AG08395 (cell line): ENCODE data around the gene RPRM.
"Not testable (repeated sequence)": the region's sequence is repeated elsewhere in the genome, so short reads cannot be mapped to it uniquely, and the experiment has no call there.

Experiments used
- DNase-seq: peaks from one replicate; pipeline ENCODE4 v3.0.0; 2012; ENCODE audit warnings: mixed read lengths, low spot score

The RPRM gene

GRCh38 chr2:153455861-153456260 is 22.7 kb downstream of the RPRM start:
- DNase-seq, result no peak

DNA sequence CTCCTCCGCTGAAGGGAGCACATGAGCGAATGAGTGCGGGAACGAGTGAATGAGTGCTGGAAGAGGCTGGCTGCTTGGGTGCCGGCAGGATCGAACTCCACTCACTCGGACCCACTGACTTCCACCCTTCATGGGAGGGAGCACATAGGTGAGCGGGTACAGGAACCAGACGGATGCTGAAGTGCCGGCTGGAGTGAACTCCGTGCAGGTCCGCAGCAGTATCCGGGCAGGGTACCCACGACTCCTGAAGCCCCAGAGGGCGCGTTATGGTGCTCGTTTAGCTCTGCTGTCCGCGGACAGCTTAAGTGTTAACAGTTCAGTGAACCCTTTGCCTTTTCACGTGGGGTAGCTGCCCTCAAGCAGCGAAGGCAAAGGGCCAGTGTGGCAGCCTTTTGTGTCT is 23.2 kb downstream of the RPRM start:
- DNase-seq, result no peak

DNA sequence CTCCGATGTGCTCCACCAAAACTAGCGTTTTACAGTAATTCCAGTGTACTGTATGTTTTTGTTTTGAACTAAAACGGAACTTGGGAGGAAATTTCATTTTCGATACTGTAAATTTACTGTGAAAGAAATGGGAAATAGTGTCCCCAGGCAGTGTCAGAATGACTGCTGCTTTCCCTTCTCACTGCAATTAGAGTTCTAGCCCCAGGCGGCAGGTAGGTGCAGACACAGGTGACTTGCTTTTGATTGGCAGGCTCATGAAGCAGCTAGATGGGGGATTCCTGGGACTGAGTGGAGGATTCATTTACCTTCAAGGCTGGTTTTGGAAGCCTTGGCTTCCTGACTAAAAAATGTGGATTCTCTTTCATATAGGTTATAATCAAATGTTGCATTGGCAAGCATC is 27.0 kb downstream of the RPRM start:
- DNase-seq, result no peak

DNA sequence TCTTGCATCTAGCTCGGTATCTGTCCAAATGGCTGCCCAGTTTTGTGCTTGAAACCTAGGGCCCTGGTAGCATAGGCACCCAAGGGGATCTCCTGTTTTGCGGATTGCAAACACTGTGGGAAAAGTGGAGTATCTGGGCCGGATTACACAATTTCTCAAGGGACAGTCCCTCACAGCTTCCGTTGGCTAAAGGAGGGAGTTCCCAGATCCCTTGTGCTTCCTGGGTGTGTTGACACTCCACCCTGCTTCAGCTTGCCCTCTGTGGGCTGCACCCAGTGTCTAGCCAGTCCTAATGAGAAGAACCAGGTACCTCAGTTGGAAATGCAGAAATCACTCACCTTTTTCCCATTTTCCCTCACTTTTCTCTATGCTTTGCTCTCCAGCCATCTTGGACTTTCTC is 35.5 kb downstream of the RPRM start:
- no peak for DNase-seq

GRCh38 chr2:153442616-153443015 is 35.9 kb downstream of the RPRM start:
- DNase-seq, result not testable (repeated sequence)

DNA sequence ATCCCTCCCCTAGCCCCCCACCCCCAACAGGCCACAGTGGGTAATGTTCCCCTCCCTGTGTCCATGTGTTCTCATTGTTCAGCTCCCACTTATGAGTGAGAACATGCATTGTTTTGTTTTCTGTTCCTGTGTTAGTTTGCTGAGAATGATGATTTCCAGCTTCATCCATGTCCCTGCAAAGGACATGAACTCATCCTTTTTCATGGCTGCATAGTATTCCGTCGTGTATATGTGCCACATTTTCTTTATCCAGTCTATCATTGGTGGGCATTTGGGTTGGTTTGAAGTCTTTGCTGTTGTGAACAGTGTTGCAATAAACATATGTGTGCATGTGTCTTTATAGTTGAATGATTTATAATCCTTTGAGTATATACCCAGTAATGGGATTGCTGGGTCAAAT is 38.5 kb downstream of the RPRM start:
- DNase-seq, result not testable (repeated sequence)

DNA sequence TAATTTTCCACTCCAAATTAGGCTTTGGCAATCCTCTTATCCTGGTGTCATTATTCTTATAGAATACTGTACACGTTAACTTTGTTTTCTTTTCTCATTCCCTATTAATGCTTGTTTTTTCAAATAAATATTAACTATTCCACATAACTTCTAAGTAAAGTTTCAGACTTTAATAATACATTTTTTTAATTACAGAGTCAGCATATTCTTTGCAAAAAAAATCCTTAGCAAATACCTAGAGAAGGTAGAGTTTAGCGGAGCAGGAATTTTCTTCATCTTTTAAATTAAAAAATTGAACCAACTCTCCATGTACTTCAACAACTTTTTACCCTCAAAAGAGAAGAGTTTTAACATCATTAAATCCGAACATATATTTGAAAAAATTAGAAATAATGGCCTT is 45.2 kb downstream of the RPRM start:
- DNase-seq, result no peak

GRCh38 chr2:153432381-153432780 is 46.2 kb downstream of the RPRM start:
- no peak for DNase-seq

DNA sequence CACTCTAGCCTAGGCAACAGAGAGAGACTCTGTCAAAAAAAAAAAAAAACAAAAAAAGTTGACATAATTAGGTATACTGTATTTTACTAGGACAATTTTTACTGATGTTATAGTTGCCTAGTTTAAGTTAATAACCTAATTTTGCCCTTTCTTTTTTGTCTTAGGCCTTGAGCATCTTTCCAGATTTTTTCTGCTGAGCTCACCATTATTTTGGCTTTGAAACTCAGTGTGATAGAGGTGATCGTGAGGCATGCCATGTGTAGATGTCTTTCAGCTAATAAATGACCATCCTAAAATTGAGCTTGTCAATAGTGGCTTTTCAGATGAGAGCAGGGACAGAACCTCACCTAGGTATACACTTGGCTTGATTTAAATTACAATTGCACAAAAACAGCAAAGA is 47.4 kb downstream of the RPRM start:
- no peak for DNase-seq
